ENCODE data around the gene PLPPR3. TPM values are rescaled to one million over a fixed set of nuclear protein-coding genes. Genes with fewer than 3 reads are reported as not detected.

The PLPPR3 gene
- total and polyA plus RNA-seq, 9 of the 15 experiments (the other 6 are each of a cell fraction or from before 2014, with no cell fraction given): 0.01 to 48.2 (median 8.6) TPM

GRCh38 chr19:781800-782184 lies 40.0 kb downstream of the PLPPR3 start:
- in situ Hi-C loops (cut with MboI): no loop called here
- DNase-seq (ENCODE audit: extremely low read depth in 1 of 4, low spot score in 3 of 4): no peak
- TF ChIP-seq SMARCB1 (IDR thresholded peaks at IDR 0.05; ENCODE audit: insufficient read length, low read depth): no peak
- TF ChIP-seq BRCA1 (IDR thresholded peaks at IDR 0.05): no peak
- TF ChIP-seq BRCA1 (CRISPR knock-in tag; IDR thresholded peaks at IDR 0.05): no peak
- no peak for TF ChIP-seq ZBTB7A (IDR thresholded peaks at IDR 0.05; ENCODE audit: borderline replicate concordance, control insufficient read depth, low read depth, low read length)
- TF ChIP-seq BRD4 (IDR thresholded peaks at IDR 0.05): no peak
- POLR2A ChIA-PET: interaction anchor here (0.7 to 1.0 kb wide), 3 partner anchors 8 to 15 kb away, joined by 3 to 5 read pairs (median 4); partner anchors contain the start of gene PTBP1
- H3K27me3 ChIP-seq (ENCODE audit: control insufficient read depth in 2 of 2, insufficient read depth in 2 of 2, low read length in 2 of 2): no peaks in the 10 kb centered on the region
- no peaks in the 10 kb centered on the region for H3K9me1 ChIP-seq (ENCODE audit: control insufficient read depth, insufficient read depth, low read length)
- H4K20me1 ChIP-seq (replicated peaks; ENCODE audit: control insufficient read depth, insufficient read depth, low read length): no peaks in the 10 kb centered on the region
- no peak overlapping the region for H3K27ac ChIP-seq (ENCODE audit: extremely low read depth, low read depth, low read length)
- H3K4me3 ChIP-seq: no peak overlapping the region
- CTCF ChIA-PET (ENCODE audit: low intra/inter-chr PET ratio): no interaction called here
- H3K36me3 ChIP-seq (ENCODE audit: control insufficient read depth, insufficient read depth, low read length): no peaks in the 10 kb centered on the region
- no peak overlapping the region for H2AFZ ChIP-seq (ENCODE audit: low read depth, low read length)
- no peaks in the 10 kb centered on the region for H3K79me2 ChIP-seq (ENCODE audit: control insufficient read depth, insufficient read depth, low read length)
- no peak for ATAC-seq
- no peak for FAIRE-seq
- no peaks in the 10 kb centered on the region for H3K9me3 ChIP-seq (replicated peaks; ENCODE audit: control insufficient read depth, insufficient read depth, low read depth, low read length)
- 81% methylated on average over 13 of the region's 19 CpGs for WGBS (ENCODE audit: insufficient coverage, low coverage, missing lambda C conversion rate)
- peaks cover 0 to 29% of the 10 kb centered on the region in 2 experiments; a peak in 2 of 5 replicates for H3K4me1 ChIP-seq (replicated peaks in 1 of 2; ENCODE audit: control insufficient read depth in 2 of 2, insufficient read depth in 2 of 2, low read length in 2 of 2)
- H3K4me2 ChIP-seq (ENCODE audit: insufficient read depth, low read length): no peak overlapping the region
- H3K9ac ChIP-seq (ENCODE audit: insufficient read depth in 1 of 2, low read depth in 2 of 2, low read length in 2 of 2): peak overlapping the region in 1 of 2 experiments; percentile 58; a peak in 2 of 4 replicates
- no TSS peak for BruUV-seq (replicated peaks)
- intact Hi-C loops (cut with micrococcal nuclease): no loop called here

- FAIRE-seq (no peak), ATAC-seq (no peak), DNase-seq (ENCODE audit: extremely low read depth in 1 of 4, low spot score in 3 of 4) (no peak)
- no peak overlapping the region for H3K4me2 ChIP-seq (ENCODE audit: insufficient read depth, low read length)
- H3K27ac ChIP-seq (ENCODE audit: extremely low read depth, low read depth, low read length): no peak overlapping the region
- TF ChIP-seq SIN3A (IDR thresholded peaks at IDR 0.05; ENCODE audit: borderline replicate concordance in 2 of 2, control insufficient read depth in 1 of 2, low read depth in 2 of 2, low read length in 2 of 2) (no peak), NR2C2 (CRISPR knock-in tag; IDR thresholded peaks at IDR 0.05) (no peak), NR2C2 (tag; IDR thresholded peaks at IDR 0.05) (no peak), USF1 (CRISPR knock-in tag; IDR thresholded peaks at IDR 0.05) (no peak), FOS (IDR thresholded peaks at IDR 0.05; ENCODE audit: extremely low read depth, insufficient read length) (no peak), POLR2B (IDR thresholded peaks at IDR 0.05; ENCODE audit: low read depth, partially characterized antibody) (no peak), MTF1 (CRISPR knock-in tag; IDR thresholded peaks at IDR 0.05; ENCODE audit: borderline replicate concordance) (no peak), SMARCE1 (IDR thresholded peaks at IDR 0.05) (no peak)
- in situ Hi-C loops (cut with MboI): no loop called here
- no peaks in the 10 kb centered on the region for H3K36me3 ChIP-seq (ENCODE audit: control insufficient read depth, insufficient read depth, low read length)
- no peaks in the 10 kb centered on the region for H3K27me3 ChIP-seq (ENCODE audit: control insufficient read depth in 2 of 2, insufficient read depth in 2 of 2, low read length in 2 of 2)
- intact Hi-C loops (cut with micrococcal nuclease): no loop called here
- H2AFZ ChIP-seq (ENCODE audit: low read depth, low read length): no peak overlapping the region
- no TSS peak for BruUV-seq (replicated peaks)
- H3K4me3 ChIP-seq: no peak overlapping the region
- H3K9me3 ChIP-seq (replicated peaks; ENCODE audit: control insufficient read depth, insufficient read depth, low read depth, low read length): no peaks in the 10 kb centered on the region
- WGBS (ENCODE audit: insufficient coverage, low coverage, missing lambda C conversion rate): 85% methylated on average over 11 of the region's 15 CpGs
- H3K9me1 ChIP-seq (ENCODE audit: control insufficient read depth, insufficient read depth, low read length): no peaks in the 10 kb centered on the region
- ChIA-PET POLR2A (interaction anchor here (0.7 to 0.8 kb wide), 2 partner anchors 9 to 77 kb away, joined by 3 read pairs; no protein-coding TSS in a partner anchor), CTCF (ENCODE audit: low intra/inter-chr PET ratio) (no interaction called here)
- no peaks in the 10 kb centered on the region for H4K20me1 ChIP-seq (replicated peaks; ENCODE audit: control insufficient read depth, insufficient read depth, low read length)
- H3K9ac ChIP-seq (ENCODE audit: insufficient read depth in 1 of 2, low read depth in 2 of 2, low read length in 2 of 2): no peak overlapping the region; a peak in 1 of 4 replicates
- peaks cover 0 to 29% of the 10 kb centered on the region in 2 experiments; a peak in 2 of 5 replicates for H3K4me1 ChIP-seq (replicated peaks in 1 of 2; ENCODE audit: control insufficient read depth in 2 of 2, insufficient read depth in 2 of 2, low read length in 2 of 2)
- H3K79me2 ChIP-seq (ENCODE audit: control insufficient read depth, insufficient read depth, low read length): no peaks in the 10 kb centered on the region
Measured at GRCh38 chr19:780935-781334, 40.8 kb downstream of the PLPPR3 start.

All from K562 (cell line).